ENCODE data around the gene ZSWIM4.

- TF ChIP-seq POLR2A (IDR thresholded peaks at IDR 0.05), result no peak
- no peak for TF ChIP-seq CTCF (IDR thresholded peaks at IDR 0.05 in 8 of 11, conservative IDR thresholded peaks at IDR 0.05 in 3 of 11)
- TF ChIP-seq POLR2AphosphoS5 (IDR thresholded peaks at IDR 0.05), result no peak
Measured at GRCh38 chr19:13859361-13859880, 64.2 kb downstream of the ZSWIM4 start.

Measured in spleen (tissue), 7 donors.